NK-92 (cell line): ENCODE results near the gene NANOG.
"Not testable (repeated sequence)": the region's sequence is repeated elsewhere in the genome, so short reads cannot be mapped to it uniquely, and the experiment has no call there.

Experiments used
- DNase-seq: peaks from one replicate; lab custom pipeline; 2025; ENCODE audit not compliant: unreplicated experiment; lab: John Stamatoyannopoulos, UW

NANOG gene

GRCh38 chr12:7788884-7789528, at the start of gene NANOG:
Gene NANOG (plus strand): TSS chr12:7789402. CDS start chr12:7789615, 213 bp downstream.
- DNase-seq = not testable (repeated sequence)

DNA sequence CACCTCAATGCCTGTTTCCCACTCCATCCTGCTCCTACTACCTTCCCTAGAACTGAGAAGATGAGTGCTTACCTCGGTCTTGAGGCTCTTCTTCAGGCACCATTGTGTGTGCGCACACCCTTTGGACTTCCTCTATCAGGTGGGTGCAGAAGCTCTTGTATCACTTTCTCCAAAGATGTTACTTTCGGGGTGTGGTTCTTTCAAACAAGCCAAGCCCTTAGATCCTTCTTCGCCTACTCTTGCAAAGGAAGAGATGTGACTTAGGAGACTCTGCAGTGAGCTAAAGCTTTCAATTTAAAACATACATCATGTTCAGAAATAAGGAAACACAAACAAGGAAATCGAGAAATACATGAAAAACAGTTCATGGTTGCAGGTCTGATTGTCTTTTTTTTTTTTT, 42.0 kb upstream of the NANOG start, which contains the start of gene CLEC4C:
TSS of gene CLEC4C (minus strand) at position 130 of the 400 bp plus-strand sequence. CDS start at position 103, 27 bp downstream.
- DNase-seq = no peak

DNA sequence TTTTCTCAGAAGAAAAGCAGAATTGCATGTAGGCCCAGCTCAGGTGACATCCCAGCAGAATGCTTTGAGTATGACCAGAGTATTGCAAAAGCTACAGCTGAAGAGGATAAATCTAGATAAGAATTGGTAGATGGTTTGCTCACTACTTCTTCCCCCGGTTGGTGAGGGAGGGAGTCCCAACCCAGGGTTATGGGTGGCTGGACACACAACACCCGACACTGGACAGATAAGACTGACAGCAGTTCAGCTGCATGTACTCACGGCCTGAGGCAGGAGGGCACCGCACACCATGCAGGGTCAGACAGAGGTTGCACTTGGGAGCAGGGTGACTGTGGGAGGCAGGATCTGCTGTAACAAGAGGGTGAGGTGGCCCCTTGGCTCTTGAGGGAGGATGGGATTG, 40.4 kb upstream of the NANOG start:
- DNase-seq = no peak

DNA sequence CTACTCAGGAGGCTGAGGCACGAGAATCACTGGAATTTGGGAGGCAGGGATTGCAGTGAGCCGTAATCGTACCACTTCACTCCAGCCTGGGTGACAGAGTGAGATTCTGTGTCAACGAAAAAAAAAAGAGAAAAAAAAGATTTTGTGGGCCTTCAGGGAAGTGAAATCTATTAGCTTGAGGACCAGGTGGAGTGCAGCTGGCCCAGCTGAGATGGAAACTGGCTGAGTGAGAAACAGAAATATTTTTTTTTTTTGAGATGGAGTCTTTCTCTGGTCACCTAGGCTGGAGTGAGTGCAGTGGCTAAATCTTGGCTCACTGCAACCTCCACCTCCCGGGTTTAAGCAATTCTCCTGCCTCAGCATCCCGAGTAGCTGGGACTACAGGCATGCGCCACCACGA, 39.8 kb upstream of the NANOG start:
- DNase-seq = no peak

DNA sequence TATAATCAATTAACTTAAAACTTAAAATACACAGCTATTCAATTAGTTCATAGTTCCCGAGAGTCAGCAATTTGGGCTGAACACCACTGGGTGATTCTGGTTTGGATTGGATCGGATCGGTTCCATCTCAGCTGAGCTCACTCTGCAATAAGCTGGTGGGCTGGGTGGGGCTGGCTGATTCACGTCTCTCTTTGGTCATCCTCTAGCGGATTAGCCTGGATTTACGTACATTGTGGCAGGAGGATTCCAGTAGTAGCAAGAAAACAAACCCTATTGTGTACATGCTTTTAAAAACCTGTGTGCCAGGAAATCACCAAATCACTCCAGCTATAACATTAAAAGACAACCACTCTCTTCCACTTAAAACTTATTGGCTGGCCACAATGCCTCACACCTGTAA, 38.9 kb upstream of the NANOG start:
- DNase-seq = no peak

- no peak for DNase-seq
These were observed 37.8 kb upstream of the NANOG start for GRCh38 chr12:7751394-7751793.

DNA sequence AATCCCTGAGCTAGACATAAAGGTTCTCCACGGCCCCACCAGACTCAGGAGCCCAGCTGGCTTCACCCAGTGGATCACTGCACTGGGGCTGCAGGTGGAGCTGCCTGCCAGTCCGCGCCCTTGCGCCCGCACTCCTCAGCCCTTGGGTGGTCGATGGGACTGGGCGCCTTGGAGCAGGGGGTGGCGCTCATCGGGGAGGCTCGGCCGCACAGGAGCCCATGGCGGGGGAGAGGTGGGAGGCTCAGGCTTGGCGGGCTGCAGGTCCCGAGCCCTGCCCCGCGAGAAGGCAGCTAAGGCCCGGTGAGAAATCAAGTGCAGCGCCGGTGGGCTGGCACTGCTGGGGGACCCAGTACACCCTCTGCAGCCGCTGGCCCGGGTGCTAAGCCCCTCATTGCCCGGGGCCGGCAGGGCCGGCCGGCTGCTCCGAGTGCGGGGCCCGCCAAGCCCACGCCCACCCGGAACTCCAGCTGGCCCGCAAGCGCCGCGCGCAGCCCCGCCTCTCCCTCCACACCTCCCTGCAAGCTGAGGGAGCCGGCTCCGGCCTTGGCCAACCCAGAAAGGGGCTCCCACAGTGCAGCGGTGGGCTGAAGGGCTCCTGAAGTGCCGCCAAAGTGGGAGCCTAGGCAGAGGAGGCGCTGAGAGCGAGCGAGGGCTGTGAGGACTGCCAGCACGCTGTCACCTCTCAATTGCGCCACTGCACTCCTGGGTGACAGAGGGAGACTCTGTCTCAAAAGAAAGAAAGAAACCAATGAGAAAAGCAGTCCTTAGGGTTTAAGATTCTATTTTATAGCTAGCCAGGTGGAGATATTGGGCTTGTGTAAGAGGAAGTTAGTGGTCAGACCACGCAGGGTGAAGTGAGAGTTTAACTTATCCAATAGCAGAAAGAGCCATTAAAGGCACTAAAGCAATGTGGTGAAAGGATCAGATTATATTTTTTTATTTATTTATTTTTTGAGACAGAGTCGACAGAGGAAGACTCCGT, 37.0 kb upstream of the NANOG start:
- not testable (repeated sequence) for DNase-seq

DNA sequence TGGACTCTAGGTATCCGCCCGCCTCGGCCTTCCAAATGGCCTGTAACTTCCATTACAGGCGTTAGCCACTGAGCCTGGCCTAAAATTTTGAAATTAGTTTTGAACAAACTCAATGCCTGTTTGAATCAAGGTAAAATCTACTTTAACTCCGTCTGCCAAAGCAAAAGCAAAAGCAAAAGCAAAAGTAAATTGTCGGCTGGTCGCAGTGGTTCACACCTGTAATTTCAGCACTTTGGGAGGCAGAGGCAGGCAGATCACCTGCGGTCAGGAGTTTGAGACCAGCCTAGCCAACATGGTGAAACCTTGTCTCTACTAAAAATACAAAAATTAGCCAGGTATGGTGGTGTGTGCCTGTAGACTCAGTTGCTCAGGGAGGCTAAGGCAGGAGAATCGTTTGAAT, 33.5 kb upstream of the NANOG start:
- not testable (repeated sequence) for DNase-seq

DNA sequence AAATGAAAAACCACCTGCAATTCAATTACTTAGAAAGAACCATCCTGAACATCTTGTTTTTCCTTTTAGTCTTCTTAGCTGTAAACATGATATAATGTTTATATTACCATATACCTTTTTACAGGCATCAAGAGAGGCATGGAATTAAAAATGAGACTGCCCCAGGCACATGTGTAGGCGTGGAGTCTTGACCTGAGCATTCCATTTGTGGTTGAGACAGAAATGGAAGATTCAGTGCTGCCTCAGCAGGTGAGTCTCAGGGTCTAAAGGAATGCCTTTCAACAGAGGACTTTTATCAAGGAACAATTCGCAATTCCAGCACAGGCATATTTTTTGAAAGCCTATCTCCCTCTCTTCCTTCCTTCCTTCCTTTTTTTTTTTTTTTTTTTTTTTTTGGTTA, 32.2 kb upstream of the NANOG start:
- no peak for DNase-seq

GRCh38 chr12:7758766-7759140, 30.4 kb upstream of the NANOG start:
- DNase-seq = no peak

GRCh38 chr12:7769999-7770398, 19.2 kb upstream of the NANOG start:
- no peak for DNase-seq

- no peak for DNase-seq
These were observed 7.9 kb upstream of the NANOG start for GRCh38 chr12:7781274-7781673.

- DNase-seq = no peak
These were observed 7.1 kb upstream of the NANOG start for GRCh38 chr12:7782055-7782454.

DNA sequence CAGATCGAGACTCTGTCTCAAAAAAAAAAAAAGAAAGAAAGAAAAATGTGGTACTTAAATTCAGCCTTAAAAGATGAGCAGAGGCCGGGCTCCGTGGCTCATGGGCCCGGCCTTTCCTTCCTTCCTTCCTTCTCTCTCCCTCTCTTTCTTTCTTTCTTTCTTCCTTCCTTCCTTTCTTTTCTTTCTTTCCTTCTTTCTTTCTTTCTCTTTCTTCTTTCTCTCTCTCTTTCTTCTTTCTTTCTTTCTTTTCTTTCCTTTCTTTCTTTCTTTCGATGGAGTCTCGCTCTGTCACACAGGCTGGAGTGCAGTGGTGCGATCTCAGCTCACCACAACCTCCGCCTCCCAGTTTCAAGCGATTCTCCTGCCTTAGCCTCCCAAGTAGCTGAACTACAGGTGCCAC, 5.8 kb upstream of the NANOG start:
- DNase-seq = not testable (repeated sequence)

- DNase-seq = no peak
These were observed 4.5 kb upstream of the NANOG start for GRCh38 chr12:7784701-7785100.

- DNase-seq = no peak
These were observed 1.5 kb upstream of the NANOG start for GRCh38 chr12:7787574-7788293.

DNA sequence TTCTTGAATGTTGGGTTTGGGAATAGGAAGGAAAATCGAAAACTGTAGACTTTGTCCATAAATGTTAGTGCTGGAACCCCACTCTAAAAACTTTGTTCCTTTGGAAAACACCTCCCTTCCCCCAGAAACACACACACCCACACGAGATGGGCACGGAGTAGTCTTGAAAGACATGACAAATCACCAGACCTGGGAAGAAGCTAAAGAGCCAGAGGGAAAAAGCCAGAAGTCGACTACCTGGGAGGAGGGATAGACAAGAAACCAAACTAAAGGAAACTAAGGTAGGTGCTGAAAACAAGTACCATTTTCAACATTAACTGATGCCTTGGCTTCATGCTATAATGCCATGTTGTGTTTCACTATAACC, 925 bp upstream of the NANOG start:
- DNase-seq = no peak

DNA sequence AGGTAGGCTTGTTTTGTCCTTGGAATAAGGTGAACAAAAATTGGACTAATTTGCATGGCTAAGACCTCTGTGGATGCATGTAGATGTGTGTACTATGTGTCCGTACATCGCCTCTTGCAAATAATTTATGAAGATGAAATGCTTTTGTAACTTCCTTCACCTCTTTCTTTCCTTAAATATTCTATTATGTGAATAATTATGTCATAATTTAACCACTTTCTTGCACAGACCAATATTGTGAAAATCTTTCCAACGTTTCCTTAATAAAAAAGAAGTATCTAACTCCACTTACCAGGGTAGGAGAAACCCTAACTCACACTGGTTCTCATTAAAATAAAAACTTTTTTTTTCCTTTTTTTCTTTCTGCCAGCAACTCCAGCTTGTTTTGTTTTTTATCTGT, 4.0 kb downstream of the NANOG start:
- no peak for DNase-seq

DNA sequence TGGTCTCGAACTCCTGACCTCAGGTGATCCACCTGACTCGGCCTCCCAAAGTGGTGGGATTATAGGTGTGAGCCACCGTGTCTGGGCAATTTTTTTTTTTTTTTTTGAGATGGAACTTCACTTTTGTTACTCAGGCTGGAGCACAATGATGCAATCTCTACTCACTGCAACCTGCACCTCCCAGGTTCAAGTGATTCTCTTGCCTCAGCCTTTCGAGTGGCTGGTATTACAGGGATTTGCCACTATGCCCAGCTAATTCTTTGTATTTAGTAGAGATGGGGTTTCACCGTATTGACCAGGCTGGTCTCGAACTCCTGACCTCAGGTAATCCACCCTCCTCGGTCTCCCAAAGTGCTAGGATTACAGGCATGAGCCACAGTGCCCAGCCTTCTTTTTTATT, 8.1 kb downstream of the NANOG start:
- not testable (repeated sequence) for DNase-seq

DNA sequence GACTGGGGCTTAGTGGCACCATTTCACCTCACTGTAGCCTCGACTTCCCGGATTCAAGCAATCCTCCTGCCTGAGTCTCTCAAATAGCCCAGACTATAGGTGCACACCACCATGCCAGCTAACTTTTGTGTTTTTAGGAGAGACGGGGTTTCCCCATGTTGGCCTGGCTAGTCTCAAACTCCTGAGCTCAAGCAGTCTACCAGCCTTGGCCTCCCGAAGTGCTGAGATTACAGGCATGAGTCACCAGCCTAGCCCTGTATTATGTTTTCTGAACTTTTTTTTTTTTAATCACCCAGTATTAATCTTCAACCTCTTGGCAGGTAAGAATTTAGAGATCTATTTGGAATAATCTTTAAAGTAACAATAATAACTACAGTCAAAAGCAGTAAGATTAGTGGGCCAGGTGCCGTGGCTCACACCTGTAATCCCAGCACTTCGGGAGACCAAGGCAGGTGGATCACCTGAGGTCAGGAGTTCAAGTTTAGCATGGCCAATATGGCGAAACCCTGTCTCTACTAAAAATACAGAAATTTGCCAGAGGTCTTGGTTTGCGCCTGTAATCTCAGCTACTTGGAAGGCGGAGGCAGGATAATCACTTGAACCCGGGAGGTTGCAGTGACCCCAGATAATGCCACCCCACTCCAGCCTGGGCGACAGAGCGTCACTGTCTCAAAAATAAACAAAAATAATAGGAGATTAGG, 8.6 kb downstream of the NANOG start:
- no peak for DNase-seq

DNA sequence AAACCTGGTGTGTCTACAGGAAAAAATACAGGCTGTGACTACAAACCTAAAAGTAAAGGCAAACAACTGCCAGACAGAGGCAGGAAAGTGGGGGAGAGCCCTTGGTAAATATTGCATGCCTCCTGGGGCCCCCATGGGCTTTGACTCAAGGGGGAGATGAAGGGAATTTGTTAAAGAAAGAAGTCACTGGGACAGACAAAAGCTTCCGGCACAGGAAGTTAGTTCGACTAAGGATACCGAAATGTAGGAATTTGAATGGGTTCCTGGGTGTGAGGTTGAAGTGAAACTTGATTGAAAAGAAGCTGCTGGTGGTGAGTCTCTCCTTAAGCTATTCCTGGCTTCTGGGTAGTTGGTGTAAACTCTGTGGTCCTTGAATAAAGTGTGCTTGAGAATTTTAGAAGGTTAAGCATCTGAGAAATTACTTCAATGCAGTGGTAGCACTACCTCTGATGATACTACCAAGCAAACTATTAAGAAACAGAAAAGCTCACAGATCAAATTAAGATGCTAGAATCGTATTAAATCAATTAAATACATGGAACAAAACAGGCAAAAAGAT, 9.6 kb downstream of the NANOG start:
- DNase-seq = not testable (repeated sequence)
